Measurements from ENCODE around the gene CEP89. TPM values are rescaled to one million over a fixed set of nuclear protein-coding genes. Genes with fewer than 3 reads are reported as not detected.

CEP89 gene
- total RNA-seq, 1 experiment from 2014 or later = 14.5 TPM

- Histone ChIP-seq H3K27me3 (replicated peaks; ENCODE audit: control insufficient read depth, insufficient read depth, low read length) (no peaks in the 10 kb centered on the region), H3K36me3 (ENCODE audit: control insufficient read depth, insufficient read depth, low read length) (no peaks in the 10 kb centered on the region), H3K4me1 (no peaks in the 10 kb centered on the region), H3K9me3 (no peaks in the 10 kb centered on the region), H3K4me3 (ENCODE audit: low read depth, low read length) (no peak overlapping the region)
- Mint-ChIP-seq H3K9me3 (ENCODE audit: unreplicated experiment) (no peaks in the 10 kb centered on the region), H3K36me3 (ENCODE audit: insufficient read depth, unreplicated experiment) (no peaks in the 10 kb centered on the region), H3K4me1 (ENCODE audit: low read depth, unreplicated experiment) (no peaks in the 10 kb centered on the region), H3K27me3 (ENCODE audit: insufficient read depth, unreplicated experiment) (no peaks in the 10 kb centered on the region), H3K4me3 (ENCODE audit: unreplicated experiment) (no peak overlapping the region), H3K27ac (ENCODE audit: unreplicated experiment) (no peak overlapping the region)
- DNase-seq = no peak
- POLR2A ChIA-PET = no interaction called here
- BruUV-seq (replicated peaks) = no TSS peak
- intact Hi-C loops (cut with micrococcal nuclease; ENCODE audit: unreplicated experiment) = no loop called here
- TF ChIP-seq CTCF (IDR thresholded peaks at IDR 0.05; ENCODE audit: insufficient read depth in 1 of 2, low read depth in 1 of 2, low read length in 1 of 2, severe bottlenecking in 1 of 2, unreplicated experiment in 1 of 2) = no peak
- CTCF ChIA-PET = no interaction called here
Measured at GRCh38 chr19:32859591-32859990, 112.2 kb downstream of the CEP89 start.

- Mint-ChIP-seq H3K27ac (ENCODE audit: unreplicated experiment) (no peak overlapping the region), H3K4me3 (ENCODE audit: unreplicated experiment) (no peak overlapping the region), H3K9me3 (ENCODE audit: unreplicated experiment) (no peaks in the 10 kb centered on the region), H3K4me1 (ENCODE audit: low read depth, unreplicated experiment) (no peaks in the 10 kb centered on the region), H3K27me3 (ENCODE audit: insufficient read depth, unreplicated experiment) (no peaks in the 10 kb centered on the region), H3K36me3 (ENCODE audit: insufficient read depth, unreplicated experiment) (no peaks in the 10 kb centered on the region)
- Histone ChIP-seq H3K27me3 (replicated peaks; ENCODE audit: control insufficient read depth, insufficient read depth, low read length) (no peaks in the 10 kb centered on the region), H3K36me3 (ENCODE audit: control insufficient read depth, insufficient read depth, low read length) (no peaks in the 10 kb centered on the region), H3K9me3 (no peaks in the 10 kb centered on the region), H3K4me1 (no peaks in the 10 kb centered on the region), H3K4me3 (ENCODE audit: low read depth, low read length) (no peak overlapping the region)
- intact Hi-C loops (cut with micrococcal nuclease; ENCODE audit: unreplicated experiment) = no loop called here
- TF ChIP-seq CTCF (IDR thresholded peaks at IDR 0.05; ENCODE audit: insufficient read depth in 1 of 2, low read depth in 1 of 2, low read length in 1 of 2, severe bottlenecking in 1 of 2, unreplicated experiment in 1 of 2) = no peak
- ChIA-PET POLR2A (no interaction called here), CTCF (interaction anchor here (0.6 kb wide), 1 partner anchor 113 kb away, joined by 5 read pairs; no protein-coding TSS in a partner anchor)
- BruUV-seq (replicated peaks) = no TSS peak
- no peak for DNase-seq
Measured at GRCh38 chr19:32858559-32858958, 113.2 kb downstream of the CEP89 start.

- CTCF ChIA-PET = interaction anchor here (0.6 kb wide), 1 partner anchor 113 kb away, joined by 5 read pairs; no protein-coding TSS in a partner anchor
- no peaks in the 10 kb centered on the region for H3K4me1 Mint-ChIP-seq (ENCODE audit: low read depth, unreplicated experiment)
- Histone ChIP-seq H3K9me3 (no peaks in the 10 kb centered on the region), H3K27me3 (replicated peaks; ENCODE audit: control insufficient read depth, insufficient read depth, low read length) (no peaks in the 10 kb centered on the region), H3K4me1 (no peaks in the 10 kb centered on the region), H3K36me3 (ENCODE audit: control insufficient read depth, insufficient read depth, low read length) (no peaks in the 10 kb centered on the region), H3K4me3 (ENCODE audit: low read depth, low read length) (no peak overlapping the region)
- BruUV-seq (replicated peaks) = no TSS peak
- DNase-seq = no peak
- no peak overlapping the region for H3K27ac Mint-ChIP-seq (ENCODE audit: unreplicated experiment)
- H3K27me3 Mint-ChIP-seq (ENCODE audit: insufficient read depth, unreplicated experiment) = no peaks in the 10 kb centered on the region
- no peaks in the 10 kb centered on the region for H3K36me3 Mint-ChIP-seq (ENCODE audit: insufficient read depth, unreplicated experiment)
- POLR2A ChIA-PET = no interaction called here
- H3K4me3 Mint-ChIP-seq (ENCODE audit: unreplicated experiment) = no peak overlapping the region
- no peak for TF ChIP-seq CTCF (IDR thresholded peaks at IDR 0.05; ENCODE audit: insufficient read depth in 1 of 2, low read depth in 1 of 2, low read length in 1 of 2, severe bottlenecking in 1 of 2, unreplicated experiment in 1 of 2)
- intact Hi-C loops (cut with micrococcal nuclease; ENCODE audit: unreplicated experiment) = no loop called here
- H3K9me3 Mint-ChIP-seq (ENCODE audit: unreplicated experiment) = no peaks in the 10 kb centered on the region
Measured at GRCh38 chr19:32858155-32858554, 113.6 kb downstream of the CEP89 start.

All from Caco-2 (cell line).